Stimulated activated CD8-positive, alpha-beta memory T cell treated with anti-CD3 and anti-CD28 coated beads, Interleukin-7, amount 100 ng/mL, for 1 hour (primary cell): ENCODE measurements around the gene NELL1.

Experiments used
- DNase-seq, 2 donors: peaks; one replicate each; pipeline ENCODE4 v3.0.0-alpha.2; 2020; ENCODE audit warnings: low read depth in 2 of 2

Gene NELL1

GRCh38 chr11:20873054-20873453 is 203.7 kb downstream of the NELL1 start:
- DNase-seq, result no peak

GRCh38 chr11:20874358-20874757 is 205.0 kb downstream of the NELL1 start:
- no peak for DNase-seq

- no peak for DNase-seq
Observed at GRCh38 chr11:20875889-20876288, 206.5 kb downstream of the NELL1 start.

GRCh38 chr11:20876738-20877137 is 207.4 kb downstream of the NELL1 start:
- no peak for DNase-seq

GRCh38 chr11:20880094-20880493 is 210.7 kb downstream of the NELL1 start:
- DNase-seq, result no peak

- no peak for DNase-seq
Observed at GRCh38 chr11:20881328-20882079, 212.1 kb downstream of the NELL1 start.

- no peak for DNase-seq
Observed at GRCh38 chr11:20887137-20887536, 217.8 kb downstream of the NELL1 start.

- DNase-seq, result no peak
Observed at GRCh38 chr11:20894296-20894695, 224.9 kb downstream of the NELL1 start.

- no peak for DNase-seq
Observed at GRCh38 chr11:20909995-20910726, 240.8 kb downstream of the NELL1 start.

GRCh38 chr11:20910733-20911132 is 241.3 kb downstream of the NELL1 start:
- no peak for DNase-seq

GRCh38 chr11:20912065-20912821 is 242.9 kb downstream of the NELL1 start:
- DNase-seq, result no peak

- DNase-seq, result no peak
Observed at GRCh38 chr11:20912922-20913512, 243.6 kb downstream of the NELL1 start.

GRCh38 chr11:20917306-20917705 is 247.9 kb downstream of the NELL1 start:
- no peak for DNase-seq

GRCh38 chr11:20926799-20927540 is 257.6 kb downstream of the NELL1 start:
- DNase-seq, result no peak

GRCh38 chr11:20931029-20931428 is 261.6 kb downstream of the NELL1 start:
- no peak for DNase-seq

GRCh38 chr11:20933086-20933485 is 263.7 kb downstream of the NELL1 start:
- no peak for DNase-seq

- DNase-seq, result no peak
Observed at GRCh38 chr11:20933958-20934357, 264.6 kb downstream of the NELL1 start.

- no peak for DNase-seq
Observed at GRCh38 chr11:20934516-20934915, 265.1 kb downstream of the NELL1 start.

GRCh38 chr11:20937826-20938225 is 268.4 kb downstream of the NELL1 start:
- no peak for DNase-seq

GRCh38 chr11:20949585-20949984 is 280.2 kb downstream of the NELL1 start:
- DNase-seq, result no peak

GRCh38 chr11:20962581-20962980 is 293.2 kb downstream of the NELL1 start:
- no peak for DNase-seq
